Right ventricle myocardium inferior (tissue), 1 donor: ENCODE results near the gene WNT5A. TPM values are rescaled to one million over a fixed set of nuclear protein-coding genes. Genes with fewer than 3 reads are reported as not detected.

Source experiments
- ATAC-seq: fragments of 200-7000 bp; cut with Tn5 transposase; one replicate; pipeline ENCODE4 v1.9.1; 2020; ENCODE audit warnings: mild to moderate bottlenecking, moderate library complexity
- DNase-seq: peaks from one replicate; pipeline ENCODE4 v3.0.0; 2021; ENCODE audit errors: missing footprints
- intact Hi-C: fragments of 100-400 bp; cut with DNase I; formaldehyde crosslinking; loops from one replicate; pipeline ENCODE4 v1.11.0; 2022
- total RNA-seq: library from RNA; stranded (reverse); fragmentation: NEBNext Ultra II Directional; extraction: Animal tissue kit (Norgen Biotek cat#: 25700); gene quantifications from one replicate; pipeline ENCODE4 v1.2.1, GENCODE V29; 2021
- donor health status: DM: no; HTN: yes; CAD: no; lungs with severe emphysema.

WNT5A gene
- total RNA-seq, 1 donor from 2014 or later: 6.9 TPM

DNA sequence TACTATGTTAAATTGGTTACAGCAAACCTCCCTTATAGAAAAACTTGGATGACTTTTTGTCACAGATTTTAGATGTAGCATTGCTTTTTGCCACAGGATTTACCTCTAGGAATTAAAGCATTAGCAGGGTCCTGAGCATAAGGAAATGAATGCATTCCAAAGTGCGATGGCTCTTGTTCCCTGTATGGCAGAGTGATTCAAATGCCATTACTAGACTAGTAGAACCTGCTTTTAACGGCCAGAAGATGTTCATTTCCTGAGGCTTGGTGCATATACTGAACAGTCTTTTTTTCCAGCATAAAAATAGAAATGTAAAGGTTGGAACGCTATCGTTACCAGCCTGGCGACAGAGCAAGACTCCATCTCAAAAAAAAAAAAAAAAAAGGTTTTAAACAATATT, 59.4 kb downstream of the WNT5A start:
- intact Hi-C loops: no loop called here
- DNase-seq (no peak), ATAC-seq (no peak)

DNA sequence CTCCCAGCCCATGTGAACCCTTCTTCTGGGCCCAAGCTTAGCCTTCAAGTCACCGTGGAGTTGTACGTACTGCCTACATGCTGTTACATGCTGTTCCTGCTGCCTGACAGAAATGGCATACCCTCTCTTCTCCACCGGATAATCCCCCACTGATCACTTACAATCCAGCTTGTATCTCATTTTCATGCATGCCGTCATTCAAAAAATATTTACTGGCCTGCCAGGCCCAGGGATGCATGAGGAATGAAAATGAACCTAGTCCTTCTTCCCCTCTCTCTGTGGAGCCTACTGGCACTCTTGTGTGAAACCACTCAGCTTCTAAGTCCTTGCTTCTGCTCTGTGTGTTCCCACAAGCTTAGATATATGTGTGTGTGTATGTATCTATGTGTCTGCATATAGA, 60.6 kb downstream of the WNT5A start:
- intact Hi-C loops: no loop called here
- no peak for DNase-seq

DNA sequence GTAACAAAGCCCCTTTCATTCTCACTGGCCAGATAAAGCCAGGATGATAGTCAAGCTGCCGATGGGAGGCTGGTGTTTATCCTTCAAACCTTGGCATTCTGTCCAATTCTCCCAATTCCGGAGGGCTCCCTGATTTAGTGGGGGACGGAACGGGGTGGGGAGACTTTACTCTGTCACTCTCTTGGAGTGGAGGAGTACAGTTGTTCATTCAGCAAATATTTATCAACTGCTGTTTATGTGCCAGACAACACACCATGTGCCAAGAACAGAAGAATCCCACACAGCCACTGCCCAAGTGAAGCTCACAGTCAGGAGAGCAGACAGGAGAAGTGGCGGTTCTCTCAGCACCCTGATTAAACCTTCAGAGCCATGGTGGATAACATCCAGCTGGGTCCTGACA, 63.3 kb downstream of the WNT5A start:
- ATAC-seq: peak; percentile 90
- intact Hi-C loops: no loop called here
- DNase-seq: no peak

More for the DNA sequence above, 60.6 kb downstream of the WNT5A start:
- no peak for ATAC-seq

DNA sequence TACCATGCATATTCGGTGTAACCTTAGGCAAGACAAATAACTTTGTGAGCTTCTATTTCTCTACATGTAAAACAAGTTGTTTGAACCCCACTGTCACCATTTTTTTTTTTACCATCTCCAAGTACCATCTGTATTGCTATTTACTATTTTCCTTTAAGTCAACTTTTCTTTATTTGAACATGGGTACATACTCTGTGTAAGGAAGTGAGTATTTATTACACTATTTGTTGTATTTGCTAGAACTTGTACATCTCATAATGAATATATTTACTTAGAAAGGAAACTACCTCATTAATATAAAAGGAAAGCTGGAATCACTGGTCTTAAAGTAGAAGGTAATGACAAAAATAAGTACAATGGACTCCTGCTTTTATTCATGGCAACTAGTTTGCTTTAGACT, 69.9 kb downstream of the WNT5A start:
- ATAC-seq: no peak
- DNase-seq: no peak
- intact Hi-C loops: no loop called here

DNA sequence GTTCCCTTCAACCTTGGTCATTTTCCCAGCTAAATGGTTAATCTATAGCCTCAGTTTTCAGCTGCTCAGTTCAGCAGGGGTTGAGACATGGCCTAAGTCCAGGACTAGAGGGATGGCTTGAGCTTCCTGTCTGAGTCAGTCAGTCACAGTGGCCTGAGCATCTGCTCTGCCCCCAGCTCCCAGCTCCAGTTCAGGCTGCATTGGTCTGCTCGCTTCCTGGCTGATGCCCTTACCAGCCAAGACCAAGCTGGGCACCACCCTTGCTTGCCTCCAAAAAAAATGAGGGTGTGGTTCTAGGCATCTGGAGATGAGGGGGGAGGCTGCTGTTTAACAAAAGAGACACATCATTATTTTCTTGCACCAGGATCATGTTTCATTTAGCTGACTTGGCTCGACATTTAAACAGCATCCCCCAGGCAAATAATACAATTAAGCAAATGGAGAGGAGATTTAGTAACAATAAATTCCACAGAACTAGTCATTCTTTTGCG, 70.7 kb downstream of the WNT5A start:
- no peak for ATAC-seq
- DNase-seq: no peak
- intact Hi-C loops: no loop called here
